HG03064 (cell line): ENCODE data around the gene MAS1.
"Not testable (repeated sequence)": the region's sequence is repeated elsewhere in the genome, so short reads cannot be mapped to it uniquely, and the experiment has no call there.

Experiments used
- ATAC-seq: cut with Tn5 transposase; IDR thresholded peaks from one replicate; pipeline ENCODE4 v1.9.1; 2021; ENCODE audit warnings: low read depth; ENCODE audit not compliant: unreplicated experiment

The MAS1 gene

GRCh38 chr6:159914565-159914923 is 23.8 kb downstream of the MAS1 start:
- no peak for ATAC-seq

GRCh38 chr6:159915397-159915796 is 24.6 kb downstream of the MAS1 start:
- ATAC-seq = no peak

GRCh38 chr6:159916237-159916636 is 25.4 kb downstream of the MAS1 start:
- ATAC-seq = no peak

- no peak for ATAC-seq
Measured at GRCh38 chr6:159916752-159917151, 26.0 kb downstream of the MAS1 start.

GRCh38 chr6:159919011-159919511 is 28.3 kb downstream of the MAS1 start:
- ATAC-seq = no peak

- ATAC-seq = no peak
Measured at GRCh38 chr6:159919800-159920199, 29.0 kb downstream of the MAS1 start.

- ATAC-seq = not testable (repeated sequence)
Measured at GRCh38 chr6:159924150-159924549, 33.4 kb downstream of the MAS1 start.

GRCh38 chr6:159926542-159927203 is 35.9 kb downstream of the MAS1 start:
- no peak for ATAC-seq

- peak; percentile 41 for ATAC-seq
Measured at GRCh38 chr6:159929819-159930218, 39.0 kb downstream of the MAS1 start.

GRCh38 chr6:159931112-159931511 is 40.3 kb downstream of the MAS1 start:
- ATAC-seq = peak; percentile 88

- ATAC-seq = no peak
Measured at GRCh38 chr6:159931846-159932245, 41.1 kb downstream of the MAS1 start.

- ATAC-seq = no peak
Measured at GRCh38 chr6:159933077-159933476, 42.3 kb downstream of the MAS1 start.

GRCh38 chr6:159934181-159934580 is 43.4 kb downstream of the MAS1 start:
- ATAC-seq = no peak

GRCh38 chr6:159935065-159935464 is 44.3 kb downstream of the MAS1 start:
- ATAC-seq = no peak

- ATAC-seq = no peak
Measured at GRCh38 chr6:159935633-159936032, 44.8 kb downstream of the MAS1 start.

- ATAC-seq = no peak
Measured at GRCh38 chr6:159939591-159940016, 48.8 kb downstream of the MAS1 start.
